Body of pancreas (tissue), 4 donors: ENCODE data around the gene TBC1D23. TPM values are rescaled to one million over a fixed set of nuclear protein-coding genes. Genes with fewer than 3 reads are reported as not detected.
A peak's percentile ranks its signal among the peaks of the same experiment; 100 is the strongest.

ENCODE experiments used
- ATAC-seq: fragments of 150-250 bp; one replicate; pipeline ENCODE4 v1.9.1; 2016
- DNase-seq, 4 donors: peaks; one replicate each; pipeline ENCODE4 v3.0.0-alpha.2; 2019
- H3K27ac ChIP-seq, 4 donors: fragments of 200-600 bp; sonication (generic); 1 replicate in 3 of 4; 2 replicates in 1 of 4; pipeline versions ENCODE4 v1.5.1 to v1.6.1; 2016 to 2019; ENCODE audit warnings: mild to moderate bottlenecking in 1 of 4, mixed read lengths in 1 of 4, moderate library complexity in 1 of 4
- H3K27me3 ChIP-seq, 2 donors: fragments of 200-600 bp; sonication (generic); one replicate each; pipeline ENCODE4 v1.6.0; 2016; ENCODE audit warnings: mild to moderate bottlenecking in 1 of 2
- H3K36me3 ChIP-seq, 2 donors: fragments of 200-600 bp; sonication (generic); replicated peaks in 1 of 2; 2 replicates each; pipeline ENCODE4 v1.5.1; 2016; ENCODE audit warnings: low read depth in 2 of 2; ENCODE audit not compliant: insufficient read depth in 1 of 2
- H3K4me1 ChIP-seq: fragments of 200-600 bp; sonication (generic); one replicate; pipeline ENCODE4 v1.6.0; 2016
- H3K4me3 ChIP-seq, 2 donors: fragments of 200-600 bp; sonication (generic); 1 replicate in 1 of 2; 2 replicates in 1 of 2; pipeline ENCODE4 v1.5.1; 2016 to 2019
- H3K9me3 ChIP-seq, 3 donors: fragments of 200-600 bp; sonication (generic); 1 replicate in 2 of 3; 2 replicates in 1 of 3; pipeline ENCODE4 v1.5.1; 2016
- POLR2A ChIP-seq, 3 donors: fragments of 450-650 bp; IDR thresholded peaks; one replicate each; pipeline ENCODE4 v1.6.1; 2016; ENCODE audit warnings: antibody characterized with exemption in 3 of 3, mild to moderate bottlenecking in 2 of 3
- WGBS, 2 donors: methylation state at CpG; one replicate each; pipeline ENCODE4 v1.1.5; 2017; 5-methylcytosine and 5-hydroxymethylcytosine counted together
- intact Hi-C: fragments of 100-400 bp; cut with DNase I; formaldehyde crosslinking; loops from one replicate; pipeline ENCODE4 v1.15.1; 2023
- total RNA-seq, 2 donors: library from RNA; depleted of rRNA; stranded (reverse); fragments of >200 nt; gene quantifications; one replicate each; pipeline ENCODE4 v1.1.0, GENCODE V29; 2016
- TF ChIP-seq, protein P1 (sequence below), 7 experiments: fragments of 450-650 bp in 4 of 7; fragments of 200-600 bp in 3 of 7; sonication (generic) in 3 of 7; IDR thresholded peaks; one replicate each; pipeline ENCODE4 v1.5.1; 2016 to 2019; ENCODE audit warnings: antibody characterized with exemption in 7 of 7

The TBC1D23 gene
- total RNA-seq, 2 donors from 2014 or later, result 11.5 to 49.8 TPM

DNA sequence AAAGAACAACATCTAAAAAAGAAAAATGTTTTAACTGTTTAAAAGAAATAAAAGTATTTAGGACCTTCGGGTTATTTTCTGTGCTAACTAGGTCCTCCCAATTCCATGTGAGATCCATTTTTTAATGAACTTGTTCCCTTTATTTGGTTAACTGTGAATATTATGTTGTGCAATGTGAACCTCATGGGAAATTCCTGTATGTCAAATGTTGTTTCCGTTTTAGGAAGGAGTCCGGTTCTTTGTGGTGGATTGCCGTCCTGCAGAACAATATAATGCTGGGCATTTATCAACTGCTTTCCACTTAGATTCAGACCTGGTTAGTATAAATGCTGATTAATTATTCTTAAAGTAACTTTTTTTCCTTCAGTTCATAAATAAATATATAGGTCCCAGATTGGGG is 38.2 kb downstream of the TBC1D23 start:
- DNase-seq (no peak), ATAC-seq (no peak)
- Histone ChIP-seq H3K27me3 (no peaks in the 10 kb centered on the region), H3K36me3 (peaks cover 0 to 14% of the 10 kb centered on the region in 2 donors), H3K9me3 (no peaks in the 10 kb centered on the region), H3K27ac (no peak overlapping the region), H3K4me1 (peaks cover 10% of the 10 kb centered on the region), H3K4me3 (no peak overlapping the region)
- TF ChIP-seq, protein P1, sequence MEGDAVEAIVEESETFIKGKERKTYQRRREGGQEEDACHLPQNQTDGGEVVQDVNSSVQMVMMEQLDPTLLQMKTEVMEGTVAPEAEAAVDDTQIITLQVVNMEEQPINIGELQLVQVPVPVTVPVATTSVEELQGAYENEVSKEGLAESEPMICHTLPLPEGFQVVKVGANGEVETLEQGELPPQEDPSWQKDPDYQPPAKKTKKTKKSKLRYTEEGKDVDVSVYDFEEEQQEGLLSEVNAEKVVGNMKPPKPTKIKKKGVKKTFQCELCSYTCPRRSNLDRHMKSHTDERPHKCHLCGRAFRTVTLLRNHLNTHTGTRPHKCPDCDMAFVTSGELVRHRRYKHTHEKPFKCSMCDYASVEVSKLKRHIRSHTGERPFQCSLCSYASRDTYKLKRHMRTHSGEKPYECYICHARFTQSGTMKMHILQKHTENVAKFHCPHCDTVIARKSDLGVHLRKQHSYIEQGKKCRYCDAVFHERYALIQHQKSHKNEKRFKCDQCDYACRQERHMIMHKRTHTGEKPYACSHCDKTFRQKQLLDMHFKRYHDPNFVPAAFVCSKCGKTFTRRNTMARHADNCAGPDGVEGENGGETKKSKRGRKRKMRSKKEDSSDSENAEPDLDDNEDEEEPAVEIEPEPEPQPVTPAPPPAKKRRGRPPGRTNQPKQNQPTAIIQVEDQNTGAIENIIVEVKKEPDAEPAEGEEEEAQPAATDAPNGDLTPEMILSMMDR (IDR thresholded peaks at IDR 0.05), result no peak
- no peak for TF ChIP-seq POLR2A (IDR thresholded peaks at IDR 0.05)
- intact Hi-C loops, result no loop called here
- 70 to 89% methylated on average over 4 of the region's 4 CpGs for WGBS, 2 donors

DNA sequence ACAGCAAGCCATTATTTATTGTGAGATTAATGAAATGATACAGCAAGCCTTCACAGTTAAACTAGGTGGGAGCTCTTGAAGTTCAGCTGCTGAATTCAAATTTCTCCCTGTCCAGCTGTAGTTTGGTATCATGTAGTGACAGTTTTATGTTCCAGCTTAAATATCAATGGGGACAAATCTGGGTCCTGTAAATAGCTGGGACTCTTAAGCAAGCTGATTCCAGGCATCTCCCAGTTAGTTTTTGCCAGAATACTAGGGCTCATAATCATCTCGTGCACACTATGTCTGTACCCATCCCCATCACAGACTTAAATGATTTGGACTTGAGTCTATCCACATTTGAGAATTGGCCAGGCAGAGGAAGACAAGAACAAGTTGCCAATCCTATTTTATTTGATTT is 45.9 kb downstream of the TBC1D23 start:
- Histone ChIP-seq H3K4me3 (no peak overlapping the region), H3K27me3 (no peaks in the 10 kb centered on the region), H3K27ac (no peak overlapping the region), H3K36me3 (peaks cover 9 to 16% of the 10 kb centered on the region in 2 donors), H3K4me1 (no peaks in the 10 kb centered on the region), H3K9me3 (no peaks in the 10 kb centered on the region)
- ATAC-seq (no peak), DNase-seq (no peak)
- TF ChIP-seq, protein P1 (IDR thresholded peaks at IDR 0.05), result no peak
- no peak for TF ChIP-seq POLR2A (IDR thresholded peaks at IDR 0.05)
- 100% methylated on average over 1 of the region's 1 CpG for WGBS, 2 donors
- intact Hi-C loops, result no loop called here

DNA sequence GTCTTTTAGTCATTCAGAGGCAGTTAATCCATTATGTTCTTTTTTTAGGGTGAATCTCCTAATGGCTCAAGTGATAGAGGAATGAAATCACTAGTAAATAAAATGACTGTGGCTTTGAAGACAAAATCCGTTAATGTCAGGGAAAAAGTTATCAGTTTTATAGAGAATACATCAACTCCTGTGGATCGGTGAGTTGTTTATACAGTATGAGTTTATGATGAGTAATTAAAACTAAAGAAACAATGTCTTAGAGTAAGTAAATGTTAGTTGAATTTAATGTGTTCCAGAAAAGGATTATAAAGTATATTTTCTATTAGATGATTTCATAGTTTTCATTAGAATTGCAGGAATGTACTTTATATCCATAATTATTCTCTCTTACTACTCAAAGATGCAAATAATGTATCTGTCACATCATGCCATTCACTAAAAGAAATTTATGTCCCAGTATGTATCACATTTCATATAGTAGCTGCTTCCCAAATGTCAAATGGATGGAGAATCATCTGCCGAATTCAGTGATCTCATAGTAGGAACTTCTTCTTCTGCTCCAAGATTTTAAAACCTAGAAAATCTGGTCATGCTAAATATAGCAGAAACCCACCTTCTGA is 49.7 kb downstream of the TBC1D23 start:
- 93% methylated on average over 3 of the region's 3 CpGs for WGBS, 2 donors
- Histone ChIP-seq H3K27me3 (no peaks in the 10 kb centered on the region), H3K4me1 (no peaks in the 10 kb centered on the region), H3K36me3 (peaks cover 9 to 12% of the 10 kb centered on the region in 2 donors), H3K4me3 (no peak overlapping the region), H3K27ac (no peak overlapping the region), H3K9me3 (no peaks in the 10 kb centered on the region)
- intact Hi-C loops, result no loop called here
- DNase-seq (no peak), ATAC-seq (no peak)
- no peak for TF ChIP-seq POLR2A (IDR thresholded peaks at IDR 0.05)
- TF ChIP-seq, protein P1 (IDR thresholded peaks at IDR 0.05), result no peak

DNA sequence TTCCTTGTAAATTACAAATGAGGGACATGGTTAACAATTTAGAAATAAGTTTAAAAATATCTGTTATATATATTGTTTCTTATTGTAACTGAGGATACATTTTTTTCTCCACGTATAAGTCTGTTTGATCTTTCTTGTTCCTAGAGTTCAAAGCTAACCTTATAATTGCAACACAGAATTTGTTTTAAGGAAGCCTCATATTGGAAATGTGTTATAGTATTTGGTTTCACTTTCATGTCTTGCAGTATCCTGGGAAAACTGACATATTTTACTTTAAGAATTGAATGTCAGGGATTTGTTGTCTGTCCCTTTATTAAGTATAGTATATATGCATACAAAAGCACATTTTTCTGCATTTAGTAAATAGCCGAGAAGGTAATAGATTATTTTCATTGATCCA is 50.2 kb downstream of the TBC1D23 start:
- Histone ChIP-seq H3K27me3 (no peaks in the 10 kb centered on the region), H3K4me1 (no peaks in the 10 kb centered on the region), H3K36me3 (peaks cover 9 to 12% of the 10 kb centered on the region in 2 donors), H3K4me3 (no peak overlapping the region), H3K9me3 (no peaks in the 10 kb centered on the region), H3K27ac (no peak overlapping the region)
- ATAC-seq (no peak), DNase-seq (no peak)
- intact Hi-C loops, result no loop called here
- 39% methylated on average over 2 of the region's 2 CpGs for WGBS, 2 donors
- TF ChIP-seq, protein P1 (IDR thresholded peaks at IDR 0.05), result no peak
- TF ChIP-seq POLR2A (IDR thresholded peaks at IDR 0.05), result no peak

DNA sequence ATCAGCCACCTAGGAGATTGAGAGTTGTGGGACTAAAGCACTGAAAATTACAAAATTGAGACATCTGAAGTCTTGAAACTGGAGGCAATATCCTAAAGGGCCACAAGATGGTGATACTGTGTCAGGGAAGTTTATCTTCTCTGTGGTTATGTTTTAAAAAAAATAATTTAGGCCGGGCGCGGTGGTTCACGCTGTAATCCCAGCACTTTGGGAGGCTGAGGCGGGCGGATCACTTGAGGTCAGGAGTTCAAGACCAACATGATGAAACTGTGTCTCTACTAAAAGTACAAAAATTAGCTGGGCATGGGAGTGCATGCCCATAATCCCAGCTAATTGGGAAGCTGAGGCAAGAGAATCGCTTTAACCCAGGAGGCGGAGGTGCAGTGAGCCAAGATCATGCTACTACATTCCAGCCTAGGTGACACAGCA is 55.9 kb downstream of the TBC1D23 start:
- TF ChIP-seq, protein P1 (IDR thresholded peaks at IDR 0.05), result peak in 6 of 7 experiments; percentile 42 to 71 (median 66)
- TF ChIP-seq POLR2A (IDR thresholded peaks at IDR 0.05), result no peak
- intact Hi-C loops, result no loop called here
- H3K27me3 ChIP-seq, result no peaks in the 10 kb centered on the region
- H3K27ac ChIP-seq, result no peak overlapping the region
- no peaks in the 10 kb centered on the region for H3K9me3 ChIP-seq
- ATAC-seq (peak; percentile 82), DNase-seq (peak; percentile 20 to 53 (median 26))
- H3K36me3 ChIP-seq, result peaks cover 0 to under 1% of the 10 kb centered on the region in 2 donors
- 44 to 52% methylated on average over 8 of the region's 8 CpGs for WGBS, 2 donors
- no peaks in the 10 kb centered on the region for H3K4me1 ChIP-seq
- no peak overlapping the region for H3K4me3 ChIP-seq
